ENCODE results near the gene CTCFL. TPM values are rescaled to one million over a fixed set of nuclear protein-coding genes. Genes with fewer than 3 reads are reported as not detected.

Gene CTCFL
- not detected in 2 replicates for total RNA-seq
- not detected for polyA plus RNA-seq (2012)

- DNase-seq (ENCODE audit: low read depth) = no peak
These were observed at the start of gene CTCFL for GRCh38 chr20:57524511-57525176. CTCFL (minus strand) TSS chr20:57525140; CDS start chr20:57524205, 935 bp downstream.

- DNase-seq (ENCODE audit: low read depth) = no peak
These were observed 49.0 kb upstream of the CTCFL start for GRCh38 chr20:57573894-57574293.

- DNase-seq (ENCODE audit: low read depth) = no peak
These were observed 48.3 kb upstream of the CTCFL start for GRCh38 chr20:57573242-57573641.

GRCh38 chr20:57571782-57572416 is 47.0 kb upstream of the CTCFL start:
- DNase-seq (ENCODE audit: low read depth) = no peak

- no peak for DNase-seq (ENCODE audit: low read depth)
These were observed 46.0 kb upstream of the CTCFL start for GRCh38 chr20:57570920-57571319.

- no peak for DNase-seq (ENCODE audit: low read depth)
These were observed 45.4 kb upstream of the CTCFL start for GRCh38 chr20:57570145-57570850.

GRCh38 chr20:57568960-57569359 is 44.0 kb upstream of the CTCFL start:
- no peak for DNase-seq (ENCODE audit: low read depth)

- DNase-seq (ENCODE audit: low read depth) = no peak
These were observed 43.4 kb upstream of the CTCFL start for GRCh38 chr20:57568088-57568896.

- no peak for DNase-seq (ENCODE audit: low read depth)
These were observed 42.6 kb upstream of the CTCFL start for GRCh38 chr20:57567471-57568079.

GRCh38 chr20:57566803-57567459 is 42.0 kb upstream of the CTCFL start:
- no peak for DNase-seq (ENCODE audit: low read depth)

- DNase-seq (ENCODE audit: low read depth) = no peak
These were observed 41.5 kb upstream of the CTCFL start for GRCh38 chr20:57566399-57566798.

- no peak for DNase-seq (ENCODE audit: low read depth)
These were observed 40.2 kb upstream of the CTCFL start for GRCh38 chr20:57564951-57565642.

- no peak for DNase-seq (ENCODE audit: low read depth)
These were observed 39.4 kb upstream of the CTCFL start for GRCh38 chr20:57564180-57564802.

GRCh38 chr20:57563522-57563921 is 38.6 kb upstream of the CTCFL start:
- no peak for DNase-seq (ENCODE audit: low read depth)

GRCh38 chr20:57562541-57563465 is 37.9 kb upstream of the CTCFL start:
- no peak for DNase-seq (ENCODE audit: low read depth)

- DNase-seq (ENCODE audit: low read depth) = no peak
These were observed 36.7 kb upstream of the CTCFL start for GRCh38 chr20:57561356-57562279.
